WTC11 (cell line): Measurements from ENCODE around the gene TPST2. TPM values are rescaled to one million over a fixed set of nuclear protein-coding genes. Genes with fewer than 3 reads are reported as not detected.

Source experiments
- ATAC-seq: fragments of 200-7000 bp; cut with Tn5 transposase; 2 replicates; pipeline ENCODE4 v1.10.0; 2021; ENCODE audit warnings: mild to moderate bottlenecking, moderate library complexity
- CTCF ChIA-PET: fragments of 300-600 bp; sonication (Branson Sonifier 250); formaldehyde crosslinking; loops from one replicate; lab custom pipeline; 2021; ENCODE audit warnings: antibody characterized with exemption; lab: Charles Lee
- POLR2A ChIA-PET: fragments of 350-600 bp; sonication (Branson Sonifier 250); formaldehyde crosslinking; loops from one replicate; lab custom pipeline; 2021; ENCODE audit warnings: antibody characterized with exemption; lab: Charles Lee
- DNase-seq: peaks from one replicate; pipeline ENCODE4 v3.0.0; 2021; ENCODE audit warnings: low spot score
- H3K27ac Mint-ChIP-seq: 2 replicates; pipeline ENCODE4 v1.8.0; 2021; ENCODE audit warnings: mixed read lengths
- H3K27me3 Mint-ChIP-seq: 2 replicates; pipeline ENCODE4 v1.8.0; 2021; ENCODE audit warnings: low read depth, mild to moderate bottlenecking, moderate library complexity, mixed read lengths
- H3K36me3 Mint-ChIP-seq: 2 replicates; pipeline ENCODE4 v1.8.0; 2021; ENCODE audit warnings: mixed read lengths
- H3K4me1 Mint-ChIP-seq: 2 replicates; pipeline ENCODE4 v1.8.0; 2022; ENCODE audit warnings: mixed read lengths
- H3K4me3 Mint-ChIP-seq: 2 replicates; pipeline ENCODE4 v1.8.0; 2021; ENCODE audit warnings: mild to moderate bottlenecking, moderate library complexity, mixed read lengths
- H3K9me3 Mint-ChIP-seq: 2 replicates; pipeline ENCODE4 v1.8.0; 2021; ENCODE audit warnings: mixed read lengths
- AR ChIP-seq: fragments of 250-450 bp; sonication (Bioruptor Pico); IDR thresholded peaks from 2 replicates; pipeline ENCODE4 v1.9.0; 2021; ENCODE audit warnings: mild to moderate bottlenecking
- CDX4 ChIP-seq: fragments of 250-450 bp; sonication (Bioruptor Pico); IDR thresholded peaks from 2 replicates; pipeline ENCODE4 v1.9.0; 2021; ENCODE audit warnings: moderate library complexity, mild to moderate bottlenecking, inconsistent platforms, borderline replicate concordance
- CREB1 ChIP-seq: sonication (generic); formaldehyde crosslinking; IDR thresholded peaks from 2 replicates; pipeline ENCODE4 v1.8.0; 2023; ENCODE audit warnings: mild to moderate bottlenecking, missing genetic modification reagents
- ELF4 ChIP-seq: sonication (generic); formaldehyde crosslinking; IDR thresholded peaks from 2 replicates; pipeline ENCODE4 v1.8.1; 2022; ENCODE audit warnings: low read depth, mild to moderate bottlenecking, moderate library complexity, missing genetic modification reagents
- ERG ChIP-seq: fragments of 250-450 bp; sonication (Bioruptor Pico); IDR thresholded peaks from 2 replicates; pipeline ENCODE4 v1.8.0; 2021; ENCODE audit warnings: mild to moderate bottlenecking
- MYBL2 ChIP-seq: sonication (generic); formaldehyde crosslinking; IDR thresholded peaks from 2 replicates; pipeline ENCODE4 v1.8.1; 2023; ENCODE audit warnings: mild to moderate bottlenecking, moderate library complexity, missing genetic modification reagents
- NR1H2 ChIP-seq: sonication (generic); formaldehyde crosslinking; IDR thresholded peaks from 2 replicates; pipeline ENCODE4 v1.9.0; 2021; ENCODE audit warnings: mild to moderate bottlenecking, moderate library complexity, missing genetic modification reagents
- NR3C1 ChIP-seq: sonication (generic); formaldehyde crosslinking; conservative IDR thresholded peaks from 2 replicates; pipeline ENCODE4 v1.8.1; 2023; ENCODE audit warnings: low read depth, mild to moderate bottlenecking, missing genetic modification reagents
- PRDM15 ChIP-seq: sonication (generic); formaldehyde crosslinking; IDR thresholded peaks from 2 replicates; pipeline ENCODE4 v1.8.0; 2022; ENCODE audit warnings: missing genetic modification reagents
- PREB ChIP-seq: sonication (generic); formaldehyde crosslinking; IDR thresholded peaks from 2 replicates; pipeline ENCODE4 v1.8.1; 2022; ENCODE audit warnings: mild to moderate bottlenecking, missing genetic modification reagents, moderate library complexity, borderline replicate concordance
- RORB ChIP-seq: fragments of 250-450 bp; sonication (Bioruptor Pico); IDR thresholded peaks from 2 replicates; pipeline ENCODE4 v1.9.0; 2021; ENCODE audit warnings: mild to moderate bottlenecking
- TEAD1 ChIP-seq: sonication (generic); formaldehyde crosslinking; IDR thresholded peaks from 2 replicates; pipeline ENCODE4 v1.8.0; 2022; ENCODE audit warnings: mild to moderate bottlenecking, missing genetic modification reagents
- ZNF512 ChIP-seq: sonication (generic); formaldehyde crosslinking; IDR thresholded peaks from 2 replicates; pipeline ENCODE4 v1.8.1; 2022; ENCODE audit warnings: missing genetic modification reagents, borderline replicate concordance
- ZSCAN18 ChIP-seq: fragments of 250-450 bp; sonication (Bioruptor Pico); IDR thresholded peaks from 2 replicates; pipeline ENCODE4 v2.1.2; 2022; ENCODE audit warnings: mild to moderate bottlenecking, moderate library complexity
- total RNA-seq: library from RNA; stranded (reverse); gene quantifications from 3 replicates; pipeline ENCODE4 v1.2.3, GENCODE V29; 2021

TPST2 gene
- total RNA-seq, 1 experiment from 2014 or later, result 84.2 TPM

- no peak for TF ChIP-seq ZSCAN18 (CRISPR knock-in tag)
Observed at GRCh38 chr22:26499188-26499703, 90.7 kb downstream of the TPST2 start (continued).

- POLR2A ChIA-PET, result no interaction called here
- ATAC-seq (no peak), DNase-seq (no peak)
- Mint-ChIP-seq H3K27ac (no peak overlapping the region), H3K4me3 (no peak overlapping the region), H3K4me1 (no peaks in the 10 kb centered on the region), H3K27me3 (no peaks in the 10 kb centered on the region), H3K36me3 (peaks cover 80% of the 10 kb centered on the region), H3K9me3 (no peaks in the 10 kb centered on the region)
- CTCF ChIA-PET, result no interaction called here
- TF ChIP-seq PREB (CRISPR knock-in tag) (no peak), AR (no peak), CREB1 (CRISPR knock-in tag) (no peak), NR3C1 (CRISPR knock-in tag) (no peak), PRDM15 (CRISPR knock-in tag) (no peak), MYBL2 (CRISPR knock-in tag) (no peak), CDX4 (CRISPR knock-in tag) (no peak), ZNF512 (CRISPR knock-in tag) (no peak), RORB (CRISPR knock-in tag) (no peak), TEAD1 (CRISPR knock-in tag) (no peak), ELF4 (CRISPR knock-in tag) (no peak), NR1H2 (CRISPR knock-in tag) (no peak), ERG (CRISPR knock-in tag) (no peak)
Observed at GRCh38 chr22:26496456-26496855, 93.5 kb downstream of the TPST2 start.
